Nephron progenitor cell (in vitro differentiated cells): ENCODE data around the gene KATNA1.

ENCODE experiments used
- DNase-seq: peaks from one replicate; pipeline ENCODE4 v3.0.0; 2021
- H3K27ac Mint-ChIP-seq: 2 replicates; pipeline ENCODE4 v1.8.0; 2021; ENCODE audit warnings: mild to moderate bottlenecking, moderate library complexity, mixed read lengths
- H3K27me3 Mint-ChIP-seq: 2 replicates; pipeline ENCODE4 v1.8.0; 2021; ENCODE audit warnings: mild to moderate bottlenecking, low read depth, mixed read lengths; ENCODE audit not compliant: poor library complexity
- H3K36me3 Mint-ChIP-seq: 2 replicates; pipeline ENCODE4 v1.8.0; 2021; ENCODE audit warnings: low read depth, mixed read lengths
- H3K4me1 Mint-ChIP-seq: 2 replicates; pipeline ENCODE4 v1.8.0; 2021; ENCODE audit warnings: mixed read lengths
- H3K4me3 Mint-ChIP-seq: 2 replicates; pipeline ENCODE4 v1.8.0; 2021; ENCODE audit warnings: mild to moderate bottlenecking, moderate library complexity, mixed read lengths
- H3K9me3 Mint-ChIP-seq: 2 replicates; pipeline ENCODE4 v1.8.0; 2021; ENCODE audit warnings: mild to moderate bottlenecking, moderate library complexity, mixed read lengths
- CTCF ChIP-seq: fragments of 200-600 bp; sonication (generic); IDR thresholded peaks from 2 replicates; pipeline ENCODE4 v1.5.0; 2021; ENCODE audit warnings: antibody characterized with exemption

Gene KATNA1

DNA sequence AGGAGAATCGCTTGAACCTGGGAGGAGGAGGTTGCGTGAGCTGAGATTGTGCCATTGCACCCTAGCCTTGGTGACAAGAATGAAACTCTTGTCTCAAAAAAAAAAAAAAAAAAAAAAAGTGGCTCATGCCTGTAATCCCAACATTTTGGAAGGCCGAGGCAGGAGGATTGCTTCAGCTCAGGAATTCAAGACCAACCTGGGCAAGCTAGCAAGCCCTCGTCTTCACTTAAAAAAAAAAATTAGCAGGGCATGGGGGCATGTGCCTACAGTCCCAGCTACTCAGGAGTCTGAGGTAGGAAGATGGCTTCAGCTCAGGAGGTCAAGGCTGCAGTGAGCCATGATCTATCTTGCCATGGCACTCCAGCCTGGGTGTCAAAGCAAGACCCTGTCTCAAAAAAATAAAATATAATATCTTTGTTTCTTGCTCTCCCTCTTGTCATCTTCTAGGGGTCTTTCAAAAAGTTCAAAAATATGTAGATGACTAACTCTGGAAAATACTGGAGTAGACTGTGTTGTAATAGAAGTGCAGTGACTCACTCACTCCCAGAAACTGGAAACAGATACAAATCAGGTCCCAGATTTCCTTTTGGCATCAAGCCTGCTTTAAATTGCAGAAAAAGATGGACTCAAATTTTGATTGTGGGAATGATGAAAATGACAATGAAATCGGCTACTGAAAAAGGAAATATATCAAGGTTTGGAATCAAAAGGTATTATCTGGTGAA lies 85.1 kb downstream of the KATNA1 start:
- TF ChIP-seq CTCF, result no peak
- DNase-seq, result no peak
- Mint-ChIP-seq H3K36me3 (no peaks in the 10 kb centered on the region), H3K4me1 (peaks cover 30% of the 10 kb centered on the region), H3K27me3 (peaks cover 59% of the 10 kb centered on the region), H3K9me3 (no peaks in the 10 kb centered on the region), H3K4me3 (no peak overlapping the region), H3K27ac (no peak overlapping the region)

- H3K4me3 Mint-ChIP-seq, result no peak overlapping the region
- peaks cover 79% of the 10 kb centered on the region for H3K27me3 Mint-ChIP-seq
- no peak overlapping the region for H3K27ac Mint-ChIP-seq
- DNase-seq, result peak; percentile 32
- peak; percentile 44 for TF ChIP-seq CTCF
- peaks cover 17% of the 10 kb centered on the region for H3K4me1 Mint-ChIP-seq
- no peaks in the 10 kb centered on the region for H3K9me3 Mint-ChIP-seq
- H3K36me3 Mint-ChIP-seq, result no peaks in the 10 kb centered on the region
Observed at GRCh38 chr6:149560736-149561135, 87.8 kb downstream of the KATNA1 start.

- Mint-ChIP-seq H3K9me3 (no peaks in the 10 kb centered on the region), H3K27me3 (peaks cover 81% of the 10 kb centered on the region), H3K4me3 (no peak overlapping the region), H3K27ac (no peak overlapping the region), H3K36me3 (no peaks in the 10 kb centered on the region), H3K4me1 (peaks cover 5% of the 10 kb centered on the region)
- no peak for DNase-seq
- no peak for TF ChIP-seq CTCF
Observed at GRCh38 chr6:149559389-149559788, 89.1 kb downstream of the KATNA1 start.

GRCh38 chr6:149558029-149558428 lies 90.5 kb downstream of the KATNA1 start:
- no peak for DNase-seq
- H3K4me1 Mint-ChIP-seq, result no peaks in the 10 kb centered on the region
- H3K27me3 Mint-ChIP-seq, result peaks cover 79% of the 10 kb centered on the region
- H3K27ac Mint-ChIP-seq, result no peak overlapping the region
- no peaks in the 10 kb centered on the region for H3K36me3 Mint-ChIP-seq
- no peaks in the 10 kb centered on the region for H3K9me3 Mint-ChIP-seq
- no peak for TF ChIP-seq CTCF
- H3K4me3 Mint-ChIP-seq, result no peak overlapping the region

- DNase-seq, result no peak
- Mint-ChIP-seq H3K27ac (no peak overlapping the region), H3K9me3 (no peaks in the 10 kb centered on the region), H3K4me3 (no peak overlapping the region), H3K4me1 (peaks cover 4% of the 10 kb centered on the region), H3K36me3 (no peaks in the 10 kb centered on the region), H3K27me3 (peaks cover 78% of the 10 kb centered on the region)
- TF ChIP-seq CTCF, result no peak
Observed at GRCh38 chr6:149551920-149552319, 96.6 kb downstream of the KATNA1 start.
